LNCAP (cell line): ENCODE data around the gene CCDC122.

Source experiments
- TF ChIP-seq, protein P1 (sequence below): fragments of 450-650 bp; IDR thresholded peaks from 2 replicates; pipeline ENCODE4 v1.5.1; 2017; ENCODE audit warnings: mild to moderate bottlenecking

Gene CCDC122

DNA sequence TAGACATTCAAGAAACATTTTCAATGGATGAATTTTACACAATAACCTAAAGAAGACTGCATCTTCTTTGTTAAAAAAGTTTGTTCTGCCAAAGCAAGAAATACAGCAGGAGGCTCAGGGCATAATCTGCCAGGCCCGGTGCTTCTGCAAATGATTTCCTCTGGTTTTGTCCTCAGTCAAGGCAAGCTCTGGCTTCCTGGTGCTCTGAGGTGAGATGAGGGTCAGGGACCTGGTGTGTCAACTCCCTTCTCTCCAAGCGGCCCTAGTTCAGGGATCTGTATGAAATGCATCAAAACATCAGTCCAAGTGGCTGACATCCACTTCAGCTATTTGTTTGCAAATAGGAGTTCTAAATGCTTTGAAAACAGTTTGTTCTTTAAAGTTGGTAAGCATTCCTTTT, 31.7 kb upstream of the CCDC122 start:
- TF ChIP-seq, protein P1, sequence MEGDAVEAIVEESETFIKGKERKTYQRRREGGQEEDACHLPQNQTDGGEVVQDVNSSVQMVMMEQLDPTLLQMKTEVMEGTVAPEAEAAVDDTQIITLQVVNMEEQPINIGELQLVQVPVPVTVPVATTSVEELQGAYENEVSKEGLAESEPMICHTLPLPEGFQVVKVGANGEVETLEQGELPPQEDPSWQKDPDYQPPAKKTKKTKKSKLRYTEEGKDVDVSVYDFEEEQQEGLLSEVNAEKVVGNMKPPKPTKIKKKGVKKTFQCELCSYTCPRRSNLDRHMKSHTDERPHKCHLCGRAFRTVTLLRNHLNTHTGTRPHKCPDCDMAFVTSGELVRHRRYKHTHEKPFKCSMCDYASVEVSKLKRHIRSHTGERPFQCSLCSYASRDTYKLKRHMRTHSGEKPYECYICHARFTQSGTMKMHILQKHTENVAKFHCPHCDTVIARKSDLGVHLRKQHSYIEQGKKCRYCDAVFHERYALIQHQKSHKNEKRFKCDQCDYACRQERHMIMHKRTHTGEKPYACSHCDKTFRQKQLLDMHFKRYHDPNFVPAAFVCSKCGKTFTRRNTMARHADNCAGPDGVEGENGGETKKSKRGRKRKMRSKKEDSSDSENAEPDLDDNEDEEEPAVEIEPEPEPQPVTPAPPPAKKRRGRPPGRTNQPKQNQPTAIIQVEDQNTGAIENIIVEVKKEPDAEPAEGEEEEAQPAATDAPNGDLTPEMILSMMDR = no peak

DNA sequence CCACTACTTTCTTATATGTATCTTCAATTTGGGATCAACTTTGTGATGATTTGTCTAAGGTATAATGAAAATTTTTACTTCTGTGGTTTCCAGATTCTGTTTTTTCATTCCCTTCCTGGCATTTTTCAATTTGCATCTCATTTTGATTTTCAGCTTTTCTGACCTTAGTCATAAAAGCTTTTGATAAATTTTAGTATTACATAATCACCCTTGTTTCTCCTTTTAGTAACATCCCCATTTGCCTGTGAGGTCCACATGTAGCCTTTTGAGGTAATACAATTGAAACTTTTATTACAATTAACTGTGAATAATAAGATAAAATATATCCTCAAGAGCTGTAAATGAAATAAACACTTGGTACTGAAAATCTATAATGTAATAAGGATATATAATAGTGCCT, 31.3 kb upstream of the CCDC122 start:
- TF ChIP-seq, protein P1 = no peak

DNA sequence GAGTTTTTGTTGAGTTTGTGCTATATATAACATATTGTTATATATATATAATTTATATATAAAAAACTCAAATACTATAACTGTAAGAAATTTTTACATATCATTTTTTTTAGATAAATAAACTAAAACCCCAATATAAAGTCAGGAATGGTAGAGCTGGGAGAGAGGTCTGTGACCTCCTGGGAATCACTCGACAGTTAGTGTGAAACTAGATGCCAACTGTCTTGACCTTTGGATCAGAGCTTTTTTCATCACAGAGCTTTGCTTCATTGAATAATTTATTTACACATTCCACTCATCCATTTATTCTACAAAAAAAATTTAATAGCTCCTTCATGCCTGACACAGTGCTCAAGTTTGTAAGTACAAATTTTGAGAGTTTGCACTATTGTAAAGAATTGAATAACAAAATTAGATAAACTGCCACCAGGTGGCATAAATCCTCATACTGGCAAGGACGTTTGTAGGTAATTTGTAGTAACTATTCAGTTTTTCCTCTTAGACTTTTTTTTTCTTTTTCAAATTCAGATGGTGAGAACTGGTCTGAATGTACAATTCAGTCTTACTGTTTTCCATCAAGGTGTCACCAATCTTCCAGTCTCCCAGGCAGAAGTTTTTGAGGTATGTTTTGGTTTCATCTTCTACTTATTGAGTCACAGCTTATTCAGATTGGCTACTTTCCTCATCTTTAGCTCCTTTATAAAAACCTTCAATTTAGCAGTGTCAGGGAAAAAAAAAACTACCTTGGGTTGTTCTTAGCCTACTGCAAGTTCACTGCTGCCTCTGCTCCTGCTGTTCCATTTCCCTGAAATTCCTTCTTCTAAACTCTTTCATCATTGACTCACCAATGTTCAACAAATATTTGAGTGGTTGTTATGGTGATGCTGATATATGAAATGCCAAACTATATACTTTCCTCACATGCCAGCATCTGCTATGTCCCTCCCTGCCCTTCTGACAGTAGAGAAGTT, 28.9 kb upstream of the CCDC122 start:
- TF ChIP-seq, protein P1 = peak; percentile 44; the same call in 1 of the 2 replicates

DNA sequence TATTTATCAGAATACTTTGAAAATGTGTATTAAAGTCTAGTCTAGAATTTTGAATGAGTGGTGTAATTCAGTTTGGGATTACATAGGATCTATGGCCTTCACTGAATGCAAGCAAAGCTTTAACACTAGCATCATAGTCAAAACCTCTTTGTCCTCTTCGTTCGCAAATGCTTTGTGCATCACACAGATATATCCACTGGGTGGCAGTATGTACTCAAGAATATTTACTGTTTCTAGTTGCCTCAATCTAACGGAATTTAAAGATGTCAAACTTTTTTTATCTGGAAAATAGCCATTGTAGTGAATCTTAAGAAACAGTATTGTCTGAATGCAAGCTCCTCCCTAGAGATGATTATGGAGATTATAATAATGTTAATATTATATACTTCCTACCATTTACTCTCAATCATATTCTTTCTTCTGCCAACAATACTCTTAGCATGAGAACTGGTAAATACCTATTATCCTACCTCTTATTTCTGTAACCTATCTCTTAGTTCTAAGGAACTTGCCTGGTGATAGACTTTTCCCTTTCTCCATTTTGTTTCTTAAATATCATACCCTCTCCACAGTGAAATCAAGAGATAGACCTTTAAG, 26.0 kb upstream of the CCDC122 start:
- TF ChIP-seq, protein P1 = peak; percentile 63

DNA sequence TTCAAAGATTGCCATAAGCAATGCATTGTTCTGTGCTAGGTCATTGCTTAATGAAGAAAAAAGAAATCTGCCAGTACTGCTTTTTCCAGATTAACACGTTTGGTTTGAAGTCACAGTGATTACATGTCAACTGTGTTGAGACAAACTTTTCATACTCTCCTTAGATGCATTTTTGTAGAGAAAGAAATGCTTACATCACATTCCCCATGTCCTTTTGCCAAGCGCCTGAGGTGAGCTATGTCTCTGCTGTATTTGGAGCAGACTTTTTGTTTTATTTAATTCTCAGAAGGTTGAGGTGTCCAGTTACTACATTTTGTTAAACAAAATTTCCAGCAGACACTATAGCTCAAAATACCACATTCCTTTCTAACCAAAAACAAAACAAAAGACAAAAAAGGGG, 16.4 kb upstream of the CCDC122 start:
- TF ChIP-seq, protein P1 = no peak

DNA sequence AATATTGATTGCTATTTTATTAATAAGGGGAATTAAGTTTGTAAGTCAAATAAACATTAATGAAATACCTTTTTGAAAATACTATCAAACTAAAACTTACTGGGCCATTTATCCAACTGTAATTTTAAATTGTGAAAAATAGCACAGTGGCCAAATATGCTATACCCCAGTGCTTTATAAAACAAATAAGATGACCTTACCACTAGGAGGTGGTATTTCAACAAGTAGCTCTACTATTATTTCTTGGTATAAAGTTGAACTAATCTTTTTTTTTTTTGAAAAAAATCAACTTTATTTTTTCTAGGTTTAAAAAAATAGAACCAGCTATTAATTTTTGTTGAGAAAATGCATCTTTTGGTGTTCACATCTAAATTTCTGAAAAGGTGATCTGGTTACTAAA, 14.9 kb upstream of the CCDC122 start:
- TF ChIP-seq, protein P1 = peak; percentile 36; the same call in 1 of the 2 replicates

DNA sequence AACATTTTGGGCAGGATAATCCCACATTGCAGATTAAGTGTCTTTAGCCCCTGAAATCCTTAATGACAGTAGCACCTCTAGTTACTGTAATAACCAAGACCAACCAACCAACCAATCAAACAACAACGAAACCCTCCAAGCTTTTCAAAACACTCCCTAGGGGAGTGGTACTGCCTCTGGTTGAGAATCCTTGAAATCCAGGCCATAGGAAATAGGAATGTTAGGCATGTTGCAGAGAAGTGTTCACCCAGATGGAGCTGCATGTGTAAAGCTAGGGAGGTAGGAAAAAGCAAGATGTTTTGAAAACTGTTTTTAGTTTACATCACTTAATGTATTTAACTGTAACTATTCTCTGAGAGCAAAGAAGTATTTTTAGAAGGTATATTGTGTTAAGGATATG, 4.7 kb upstream of the CCDC122 start:
- TF ChIP-seq, protein P1 = no peak
